ENCODE results near the gene TFDP2.

DNA sequence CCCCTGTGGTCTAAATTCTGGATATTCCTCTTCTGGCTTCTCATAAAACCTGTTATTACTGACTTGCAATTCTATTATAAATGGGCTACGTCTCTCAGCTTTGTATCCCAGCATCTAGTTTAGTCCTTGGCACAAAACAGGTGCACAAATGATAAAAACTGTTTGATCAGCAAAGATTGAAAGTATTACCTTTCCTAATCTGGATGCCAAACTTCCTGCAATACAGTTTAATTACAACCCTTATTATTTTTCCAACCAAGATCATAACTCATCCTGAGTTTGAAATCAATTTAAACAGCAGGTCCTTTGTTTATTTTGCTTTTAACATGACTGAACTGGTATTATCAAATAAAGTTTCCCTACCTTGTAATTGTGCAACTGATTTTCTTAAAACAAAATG is 140.3 kb downstream of the TFDP2 start:
- TF ChIP-seq, protein P1, sequence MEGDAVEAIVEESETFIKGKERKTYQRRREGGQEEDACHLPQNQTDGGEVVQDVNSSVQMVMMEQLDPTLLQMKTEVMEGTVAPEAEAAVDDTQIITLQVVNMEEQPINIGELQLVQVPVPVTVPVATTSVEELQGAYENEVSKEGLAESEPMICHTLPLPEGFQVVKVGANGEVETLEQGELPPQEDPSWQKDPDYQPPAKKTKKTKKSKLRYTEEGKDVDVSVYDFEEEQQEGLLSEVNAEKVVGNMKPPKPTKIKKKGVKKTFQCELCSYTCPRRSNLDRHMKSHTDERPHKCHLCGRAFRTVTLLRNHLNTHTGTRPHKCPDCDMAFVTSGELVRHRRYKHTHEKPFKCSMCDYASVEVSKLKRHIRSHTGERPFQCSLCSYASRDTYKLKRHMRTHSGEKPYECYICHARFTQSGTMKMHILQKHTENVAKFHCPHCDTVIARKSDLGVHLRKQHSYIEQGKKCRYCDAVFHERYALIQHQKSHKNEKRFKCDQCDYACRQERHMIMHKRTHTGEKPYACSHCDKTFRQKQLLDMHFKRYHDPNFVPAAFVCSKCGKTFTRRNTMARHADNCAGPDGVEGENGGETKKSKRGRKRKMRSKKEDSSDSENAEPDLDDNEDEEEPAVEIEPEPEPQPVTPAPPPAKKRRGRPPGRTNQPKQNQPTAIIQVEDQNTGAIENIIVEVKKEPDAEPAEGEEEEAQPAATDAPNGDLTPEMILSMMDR (IDR thresholded peaks at IDR 0.05) = no peak
- TF ChIP-seq EP300 (IDR thresholded peaks at IDR 0.05) = no peak
- TF ChIP-seq POLR2A (IDR thresholded peaks at IDR 0.05) = no peak
